Activated T-cell treated with anti-CD3 and anti-CD28 coated beads, Interleukin-2, amount 50 U/mL, for 4 hours (primary cell): ENCODE data around the gene LAD1. TPM values are rescaled to one million over a fixed set of nuclear protein-coding genes. Genes with fewer than 3 reads are reported as not detected.

Source experiments
- ATAC-seq, 2 donors: fragments of 200-7000 bp; cut with Tn5 transposase; one replicate each; pipeline ENCODE4 v1.10.0; 2021
- DNase-seq: peaks from one replicate; pipeline ENCODE4 v3.0.0-alpha.2; 2020
- H3K27me3 Mint-ChIP-seq: one replicate; pipeline ENCODE4 v1.8.0; 2021; ENCODE audit warnings: low read depth, mixed read lengths
- H3K36me3 Mint-ChIP-seq: one replicate; pipeline ENCODE4 v1.8.0; 2022; ENCODE audit warnings: mixed read lengths; ENCODE audit not compliant: insufficient read depth
- H3K4me1 Mint-ChIP-seq: one replicate; pipeline ENCODE4 v1.8.0; 2021; ENCODE audit warnings: low read depth, mixed read lengths
- H3K4me3 Mint-ChIP-seq: one replicate; pipeline ENCODE4 v1.8.0; 2021; ENCODE audit warnings: mild to moderate bottlenecking, moderate library complexity, mixed read lengths
- H3K9me3 Mint-ChIP-seq: one replicate; pipeline ENCODE4 v1.8.0; 2021; ENCODE audit warnings: mixed read lengths
- total RNA-seq, 3 donors: library from RNA; stranded (reverse); gene quantifications; one replicate each; pipeline ENCODE4 v1.2.1, GENCODE V29; 2021

LAD1 gene
- total RNA-seq, 3 donors from 2014 or later: 0.10 to 0.49 (median 0.21) TPM

DNA sequence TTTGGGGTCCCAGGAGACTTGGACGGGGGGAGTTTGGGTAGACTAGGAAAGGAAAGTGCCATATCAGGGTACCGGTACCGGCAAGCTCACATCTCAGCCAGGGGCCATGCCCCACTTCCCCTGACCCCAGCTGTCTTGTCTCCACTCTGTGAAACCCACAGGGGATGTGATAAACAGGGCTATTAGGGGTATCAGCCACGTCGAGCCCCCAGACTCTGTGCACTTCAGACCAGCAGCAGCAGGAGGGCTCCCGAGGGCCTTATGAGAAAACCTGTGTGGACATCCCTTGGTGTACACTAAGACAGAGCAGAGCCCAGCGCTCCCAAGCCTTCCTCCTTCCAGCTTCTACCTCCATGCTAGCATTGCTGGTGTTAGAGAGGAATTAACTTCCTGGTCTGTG, 68.0 kb downstream of the LAD1 start:
- Mint-ChIP-seq H3K27me3 (peaks cover 2% of the 10 kb centered on the region), H3K36me3 (no peaks in the 10 kb centered on the region), H3K4me3 (no peak overlapping the region), H3K9me3 (no peaks in the 10 kb centered on the region), H3K4me1 (no peaks in the 10 kb centered on the region)
- ATAC-seq (no peak), DNase-seq (no peak)

Other genes with a start within 250 kb of the LAD1 start
- 10 to 100 TPM in 1 of 3 donors, 1 to 10 TPM in 2; 9.7 to 14.0 (median 9.9) TPM for gene TMEM9, start 244.8 kb downstream of the LAD1 start, total RNA-seq
- gene IGFN1, start 208.5 kb downstream of the LAD1 start, total RNA-seq: not detected
- gene PKP1, start 115.8 kb downstream of the LAD1 start, total RNA-seq: not detected
- not detected for gene TNNT2, start 21.6 kb downstream of the LAD1 start, total RNA-seq
- not detected for gene TNNI1, start 22.4 kb upstream of the LAD1 start, total RNA-seq
- 1 to 10 TPM; 1.4 to 4.1 (median 3.4) TPM for gene PHLDA3, start 69.9 kb upstream of the LAD1 start, total RNA-seq
- gene CSRP1, start 107.8 kb upstream of the LAD1 start, total RNA-seq: 10 to 100 TPM; 51.5 to 54.3 (median 52.4) TPM
- gene NAV1, start 139.8 kb upstream of the LAD1 start, total RNA-seq: 1 to 10 TPM in 2 of 3 donors, under 1 TPM in 1; 0.81 to 1.3 (median 1.1) TPM